SH-SY5Y (cell line): ENCODE measurements around the gene QRICH1.

Source experiments
- GATA2 ChIP-seq: IDR thresholded peaks from 2 replicates; pipeline ENCODE4 v1.6.1; 2011; ENCODE audit warnings: mild to moderate bottlenecking, low read depth, low read length
- GATA3 ChIP-seq: IDR thresholded peaks from 2 replicates; pipeline ENCODE4 v1.6.1; 2011; ENCODE audit warnings: low read depth, mild to moderate bottlenecking, low read length, moderate library complexity

QRICH1 gene

GRCh38 chr3:49093853-49094767 is at the start of gene QRICH1:
TSS of gene QRICH1 (minus strand) at chr3:49094071. CDS start at chr3:49077017, 17,054 bp downstream.
- TF ChIP-seq GATA3 (no peak), GATA2 (no peak)

- TF ChIP-seq GATA3: no peak
- TF ChIP-seq GATA2: no peak
Observed at GRCh38 chr3:49140080-49140479, 46.2 kb upstream of the QRICH1 start.

- no peak for TF ChIP-seq GATA2
- no peak for TF ChIP-seq GATA3
Observed at GRCh38 chr3:49135499-49135898, 41.6 kb upstream of the QRICH1 start.

- no peak for TF ChIP-seq GATA3
- peak; percentile 51; the same call in 1 of the 2 replicates for TF ChIP-seq GATA2
Observed at GRCh38 chr3:49134471-49135265, 40.8 kb upstream of the QRICH1 start.

GRCh38 chr3:49133226-49133951 is 39.5 kb upstream of the QRICH1 start:
- TF ChIP-seq GATA3: no peak
- no peak for TF ChIP-seq GATA2

- TF ChIP-seq GATA3 (no peak), GATA2 (no peak)
Observed at GRCh38 chr3:49132437-49133225, 38.8 kb upstream of the QRICH1 start, which contains the start of gene LAMB2. TSS of gene LAMB2 (minus strand) at chr3:49133050. CDS start at chr3:49132867, 183 bp downstream.

GRCh38 chr3:49132073-49132436 is 38.2 kb upstream of the QRICH1 start:
- TF ChIP-seq GATA2 (no peak), GATA3 (no peak)

GRCh38 chr3:49131576-49131975 is 37.7 kb upstream of the QRICH1 start:
- no peak for TF ChIP-seq GATA3
- no peak for TF ChIP-seq GATA2

GRCh38 chr3:49131040-49131439 is 37.2 kb upstream of the QRICH1 start:
- TF ChIP-seq GATA3 (no peak), GATA2 (no peak)

- TF ChIP-seq GATA3 (no peak), GATA2 (no peak)
Observed at GRCh38 chr3:49124991-49125670, 31.3 kb upstream of the QRICH1 start.

- TF ChIP-seq GATA3 (no peak), GATA2 (no peak)
Observed at GRCh38 chr3:49124203-49124602, 30.3 kb upstream of the QRICH1 start.

GRCh38 chr3:49123687-49124086 is 29.8 kb upstream of the QRICH1 start:
- no peak for TF ChIP-seq GATA3
- no peak for TF ChIP-seq GATA2
